HG03196 (cell line): ENCODE measurements around the gene C3.

Experiments
- ATAC-seq: cut with Tn5 transposase; IDR thresholded peaks from one replicate; pipeline ENCODE4 v1.9.1; 2021; ENCODE audit not compliant: unreplicated experiment

Gene C3

DNA sequence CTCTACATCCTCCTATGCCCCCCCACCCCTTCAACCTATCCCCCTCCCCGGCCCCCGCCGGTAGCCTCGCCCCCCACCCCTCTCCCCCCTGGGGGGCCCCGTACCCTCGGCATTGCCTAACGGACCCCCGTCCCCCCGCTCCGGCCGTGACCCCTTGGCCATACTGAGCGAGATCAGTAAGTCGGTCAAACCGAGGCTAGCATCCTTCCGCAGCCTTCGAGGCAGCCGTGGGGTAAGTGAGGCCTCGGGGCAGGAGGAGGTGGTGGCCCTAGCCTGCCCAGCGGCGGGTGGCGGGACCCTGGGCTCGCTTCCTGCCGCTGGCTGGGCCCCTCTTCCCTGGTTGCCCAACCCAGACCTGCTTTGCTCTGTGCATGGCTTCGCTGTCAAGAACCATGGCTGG lies 25.5 kb upstream of the C3 start:
- no peak for ATAC-seq

GRCh38 chr19:6744381-6745301 lies 24.2 kb upstream of the C3 start:
- no peak for ATAC-seq

- no peak for ATAC-seq
Measured at GRCh38 chr19:6743714-6744380, 23.4 kb upstream of the C3 start.

DNA sequence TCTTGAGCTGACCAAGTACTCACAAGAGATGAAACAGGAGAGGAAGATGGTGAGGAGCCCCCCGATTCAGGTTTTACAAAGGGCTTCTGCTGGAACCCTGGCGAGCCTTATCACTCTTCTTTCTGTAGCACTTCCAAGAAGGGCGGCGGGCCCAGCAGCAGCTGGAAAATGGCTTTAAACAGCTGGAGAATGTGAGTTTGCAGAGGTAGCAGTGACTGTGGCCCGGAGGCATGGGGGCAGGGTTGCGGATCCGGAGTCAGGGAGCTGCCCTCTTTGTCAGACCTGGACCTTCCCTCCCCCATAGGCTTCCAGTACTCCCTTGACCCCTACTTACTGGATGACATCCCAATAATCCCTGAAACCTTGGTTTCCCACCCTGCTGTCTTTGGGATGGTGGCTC lies 22.6 kb upstream of the C3 start:
- no peak for ATAC-seq

- ATAC-seq: no peak
Measured at GRCh38 chr19:6740589-6741343, 20.3 kb upstream of the C3 start.

DNA sequence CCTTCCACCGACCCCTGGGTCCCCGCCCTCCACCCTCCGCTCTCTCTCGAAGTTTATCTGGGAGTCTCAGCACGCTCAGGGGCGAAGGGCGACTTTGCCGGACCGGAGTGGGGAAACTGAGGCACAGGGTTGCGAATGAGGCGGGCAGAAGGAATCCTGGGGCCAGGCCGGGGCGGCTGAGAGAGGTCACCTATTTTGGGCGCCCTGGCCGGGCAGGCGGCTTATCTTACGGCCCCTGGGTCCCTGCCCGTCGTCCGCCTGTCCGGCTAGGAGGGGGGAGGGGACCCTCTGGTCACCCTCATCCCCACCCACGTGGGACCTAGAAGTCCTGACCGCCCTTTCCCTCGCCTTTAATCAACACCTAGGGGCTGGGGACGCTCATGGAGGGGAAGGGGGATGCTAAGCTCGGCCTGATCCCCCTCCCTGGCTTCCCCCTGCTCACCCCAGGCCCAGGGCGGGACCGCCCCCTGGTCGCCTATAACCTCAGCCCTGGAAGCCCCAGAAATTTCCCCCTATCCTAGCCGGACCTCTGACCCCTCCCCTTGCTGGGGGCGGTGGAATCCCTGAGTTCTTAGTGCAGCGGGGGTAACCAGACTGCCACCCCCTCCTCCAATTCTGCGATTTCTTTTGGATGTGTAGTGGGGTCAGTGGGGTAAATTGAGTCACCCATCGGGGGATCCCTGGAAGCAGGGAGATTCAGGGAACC lies 19.6 kb upstream of the C3 start:
- no peak for ATAC-seq

- no peak for ATAC-seq
Measured at GRCh38 chr19:6739390-6739882, 19.0 kb upstream of the C3 start, which contains the start of gene TRIP10. Gene TRIP10 (plus strand): TSS chr19:6739680. CDS start chr19:6739762, 82 bp downstream.

GRCh38 chr19:6738787-6739389 lies 18.4 kb upstream of the C3 start:
- ATAC-seq: no peak

DNA sequence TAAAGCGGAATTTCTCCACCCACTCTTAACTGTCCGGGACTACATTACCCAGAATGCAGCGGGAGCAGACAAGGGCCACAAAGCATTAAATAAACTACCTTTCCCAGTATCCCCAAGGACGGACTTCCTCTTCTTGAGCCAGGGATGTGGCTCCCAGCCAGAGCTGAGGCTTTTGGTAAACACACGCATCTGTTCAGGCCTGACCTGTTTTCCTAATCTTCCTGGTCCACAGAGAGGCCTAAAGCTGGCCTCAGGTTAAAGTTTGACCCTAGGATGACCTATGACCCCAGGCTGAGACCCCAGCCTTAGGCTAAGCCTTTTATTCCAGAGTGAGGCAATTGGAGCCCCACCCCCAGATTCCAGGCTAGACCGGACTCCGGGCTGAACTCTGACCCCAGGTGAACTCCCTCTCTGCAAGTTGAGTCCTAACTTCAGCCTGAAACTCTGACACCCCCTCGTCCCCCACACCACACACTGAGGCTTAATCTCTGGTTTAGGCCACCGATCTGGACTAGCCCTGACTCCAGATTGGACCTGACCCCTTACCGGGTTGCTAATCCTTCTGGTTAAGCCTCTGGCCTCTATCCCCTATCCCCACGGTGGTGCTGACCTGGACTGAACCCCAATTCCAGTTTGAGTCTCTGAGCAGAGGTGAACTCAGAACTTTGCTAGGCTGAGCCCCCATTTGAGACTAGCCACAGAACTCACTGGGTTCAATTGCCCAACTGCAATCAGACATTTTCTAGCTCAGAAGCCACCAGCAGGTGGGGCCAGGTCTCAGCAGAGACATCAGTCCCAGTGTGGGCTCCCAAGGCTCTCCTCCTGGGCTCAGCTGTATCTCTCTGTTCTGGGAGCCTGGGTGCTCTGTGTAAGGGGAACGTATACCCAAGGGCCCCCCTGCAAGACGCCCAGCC lies 17.7 kb upstream of the C3 start:
- ATAC-seq: peak; percentile 27

DNA sequence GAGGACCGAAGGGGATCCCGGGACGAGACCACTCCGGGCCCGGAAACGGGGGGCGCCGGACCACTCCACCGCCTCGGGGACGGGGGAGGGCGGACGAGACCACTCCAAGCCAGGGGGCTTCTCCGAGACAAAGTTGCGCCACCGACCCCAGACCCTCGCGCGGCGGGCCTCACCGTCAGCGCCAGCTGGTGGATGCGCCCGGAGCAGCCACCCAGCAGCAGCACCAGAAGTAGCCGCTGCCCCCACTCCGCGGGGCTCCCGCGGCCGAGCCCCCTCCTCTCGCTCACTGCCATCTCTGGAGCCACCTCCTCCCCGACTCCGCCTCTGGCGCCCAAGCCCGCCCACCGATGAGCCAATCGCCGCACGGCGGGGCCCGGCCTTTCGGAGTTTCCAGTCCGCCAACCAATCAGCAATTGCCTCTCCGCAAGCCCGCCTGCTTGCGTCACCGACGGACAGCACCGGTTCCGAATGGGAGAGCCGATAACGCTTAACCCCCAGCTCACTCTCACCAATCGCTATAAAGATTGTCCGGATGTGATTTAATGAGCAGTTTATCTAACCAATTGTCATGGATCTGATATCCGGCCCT lies 16.9 kb upstream of the C3 start, which contains the start of gene GPR108:
TSS of gene GPR108 (minus strand) at position 297 of the 589 bp plus-strand sequence. CDS start at position 293, 4 bp downstream.
- ATAC-seq: peak; percentile 54

GRCh38 chr19:6736917-6737283 lies 16.4 kb upstream of the C3 start:
- ATAC-seq: no peak

GRCh38 chr19:6736169-6736916 lies 15.9 kb upstream of the C3 start:
- ATAC-seq: no peak

DNA sequence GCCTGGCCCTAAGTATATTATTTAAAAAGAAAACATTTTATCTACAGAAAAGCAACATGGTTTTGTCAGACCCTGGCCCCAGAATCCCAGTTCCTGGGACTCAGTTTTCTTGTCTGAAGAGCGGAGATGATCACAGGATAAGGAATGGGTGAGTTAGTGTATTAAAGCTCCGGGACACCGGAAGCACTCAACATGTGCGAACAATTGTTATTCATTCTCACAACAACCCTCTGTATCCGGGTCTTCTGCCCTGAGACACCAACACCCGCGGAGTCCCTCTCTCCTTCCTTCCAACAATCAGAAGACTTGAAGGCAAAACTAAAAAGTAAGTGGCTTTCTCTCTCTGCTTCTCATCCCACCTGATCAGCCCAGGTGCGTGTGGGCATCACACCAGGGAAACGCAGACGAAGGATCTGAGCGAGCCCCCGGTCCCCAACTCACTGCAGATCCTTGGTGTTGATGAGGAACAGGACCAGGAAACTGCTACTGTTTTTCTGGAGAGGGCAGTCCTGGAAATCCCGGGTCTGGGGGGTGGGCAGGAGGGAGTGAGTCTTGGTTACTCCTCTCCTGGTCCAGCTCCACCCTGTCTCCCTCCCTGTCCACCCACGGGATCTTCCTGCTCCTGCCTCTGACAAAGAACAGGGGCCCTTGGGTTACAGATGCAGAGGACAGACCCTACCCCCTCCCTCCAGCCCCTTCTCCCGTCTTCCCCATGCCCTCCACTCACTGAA lies 14.9 kb upstream of the C3 start:
- ATAC-seq: no peak

DNA sequence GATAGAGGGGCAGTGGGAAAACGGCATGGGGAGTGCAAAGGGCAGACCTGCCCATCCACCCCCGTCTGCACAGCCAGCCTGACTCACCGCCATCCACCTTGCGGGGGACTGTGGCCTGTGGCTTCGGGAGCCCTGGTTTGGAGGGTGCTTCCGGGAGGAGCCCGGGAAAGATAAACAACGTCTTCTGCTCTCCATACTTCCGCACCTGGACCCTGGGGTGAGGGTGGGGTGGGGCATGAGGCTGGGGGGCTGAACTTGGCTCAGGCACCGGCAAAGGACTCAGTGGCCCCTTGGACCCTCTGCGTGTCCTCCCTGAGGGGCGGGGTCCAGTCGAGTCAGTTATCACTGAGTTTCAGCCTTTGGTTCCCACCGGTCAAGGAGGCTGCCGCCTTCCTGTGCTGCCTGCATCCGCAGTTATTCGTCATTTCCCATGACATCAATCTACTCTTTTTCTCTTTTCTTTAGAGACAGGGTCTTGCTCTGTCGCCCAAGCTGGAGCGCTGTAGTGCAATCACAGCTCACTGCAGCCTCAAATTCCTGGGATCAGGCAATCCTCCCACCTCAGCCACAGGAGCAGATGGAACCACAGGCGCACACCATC lies 13.7 kb upstream of the C3 start:
- no peak for ATAC-seq

GRCh38 chr19:6733338-6734095 lies 13.1 kb upstream of the C3 start:
- ATAC-seq: no peak

DNA sequence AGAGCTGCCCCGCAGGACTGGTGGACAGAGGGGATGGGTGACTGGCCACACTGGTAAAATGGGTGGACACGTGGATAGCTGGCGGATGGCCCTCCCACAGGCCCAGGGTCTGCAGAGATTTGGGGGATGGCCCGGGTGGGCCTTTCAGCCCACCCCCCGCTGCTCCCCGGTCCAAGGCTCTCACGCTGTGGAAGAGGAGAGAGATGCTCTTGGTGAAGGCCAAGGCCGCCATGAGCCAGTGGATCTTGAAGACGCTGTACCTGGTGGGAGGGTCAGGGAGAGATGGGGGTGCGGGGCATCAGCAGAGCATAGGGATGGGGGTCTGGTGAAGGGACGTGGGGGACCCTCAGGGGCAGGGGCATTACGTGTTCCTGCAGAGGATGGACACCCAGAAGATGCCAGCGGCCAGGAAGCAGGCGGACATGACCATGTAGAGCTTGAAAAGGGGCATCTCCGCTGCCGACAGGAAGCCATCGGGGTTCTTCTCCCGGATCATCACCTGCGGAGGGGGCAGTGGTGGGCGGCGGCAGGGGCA lies 12.4 kb upstream of the C3 start:
- ATAC-seq: no peak
